ENCODE data around the gene RCOR1.

Gene RCOR1

GRCh38 chr14:102696856-102697495 is 104.5 kb downstream of the RCOR1 start:
- no peak overlapping the region for H3K4me3 ChIP-seq (ENCODE audit: low read depth, low read length)
- TF ChIP-seq CTCF (IDR thresholded peaks at IDR 0.05; ENCODE audit: borderline replicate concordance, insufficient read depth, low read depth, low read length) = no peak

- no peak overlapping the region for H3K4me3 ChIP-seq (ENCODE audit: low read depth, low read length)
- no peak for TF ChIP-seq CTCF (IDR thresholded peaks at IDR 0.05; ENCODE audit: borderline replicate concordance, insufficient read depth, low read depth, low read length)
Measured at GRCh38 chr14:102697501-102697900, 105.1 kb downstream of the RCOR1 start.

- no peak for TF ChIP-seq CTCF (IDR thresholded peaks at IDR 0.05; ENCODE audit: borderline replicate concordance, insufficient read depth, low read depth, low read length)
- H3K4me3 ChIP-seq (ENCODE audit: low read depth, low read length) = no peak overlapping the region
Measured at GRCh38 chr14:102699416-102700110, 107.1 kb downstream of the RCOR1 start.

- no peak for TF ChIP-seq CTCF (IDR thresholded peaks at IDR 0.05; ENCODE audit: borderline replicate concordance, insufficient read depth, low read depth, low read length)
- H3K4me3 ChIP-seq (ENCODE audit: low read depth, low read length) = no peak overlapping the region
Measured at GRCh38 chr14:102708494-102708893, 116.0 kb downstream of the RCOR1 start.

GRCh38 chr14:102711207-102711606 is 118.8 kb downstream of the RCOR1 start:
- no peak for TF ChIP-seq CTCF (IDR thresholded peaks at IDR 0.05; ENCODE audit: borderline replicate concordance, insufficient read depth, low read depth, low read length)
- no peak overlapping the region for H3K4me3 ChIP-seq (ENCODE audit: low read depth, low read length)

- H3K4me3 ChIP-seq (ENCODE audit: low read depth, low read length) = no peak overlapping the region
- TF ChIP-seq CTCF (IDR thresholded peaks at IDR 0.05; ENCODE audit: borderline replicate concordance, insufficient read depth, low read depth, low read length) = no peak
Measured at GRCh38 chr14:102711946-102712345, 119.5 kb downstream of the RCOR1 start.

GRCh38 chr14:102717276-102717675 is 124.8 kb downstream of the RCOR1 start:
- no peak overlapping the region for H3K4me3 ChIP-seq (ENCODE audit: low read depth, low read length)
- TF ChIP-seq CTCF (IDR thresholded peaks at IDR 0.05; ENCODE audit: borderline replicate concordance, insufficient read depth, low read depth, low read length) = no peak
